Neuron (in vitro differentiated cells): Measurements from ENCODE around the gene IL4.
"Not testable (repeated sequence)": the region's sequence is repeated elsewhere in the genome, so short reads cannot be mapped to it uniquely, and the experiment has no call there.

Experiments used
- H2AFZ ChIP-seq: one replicate; pipeline ENCODE4 v1.6.1; 2013; ENCODE audit warnings: low read depth, mild to moderate bottlenecking, inconsistent platforms, low read length, moderate library complexity
- H3K27me3 ChIP-seq: one replicate; pipeline ENCODE4 v1.6.1; 2013; ENCODE audit warnings: low read length; ENCODE audit not compliant: insufficient read depth
- H3K36me3 ChIP-seq: one replicate; pipeline ENCODE4 v1.6.1; 2013; ENCODE audit warnings: low read length; ENCODE audit not compliant: insufficient read depth
- H3K4me1 ChIP-seq: one replicate; pipeline ENCODE4 v1.6.1; 2013; ENCODE audit warnings: low read length; ENCODE audit not compliant: insufficient read depth
- H3K4me3 ChIP-seq: 2 replicates; pipeline ENCODE4 v1.5.1; 2013; ENCODE audit warnings: mild to moderate bottlenecking, low read length, moderate library complexity
- H3K9me3 ChIP-seq: one replicate; pipeline ENCODE4 v1.6.1; 2013; ENCODE audit warnings: low read length

The IL4 gene

GRCh38 chr5:132673939-132674630 lies at the start of gene IL4:
IL4 (plus strand) TSS chr5:132673989; CDS start chr5:132674051, 62 bp downstream.
- no peak within 1 kb of the TSS for H3K4me3 ChIP-seq
- no peaks in the 10 kb centered on the region for H3K9me3 ChIP-seq
- H2AFZ ChIP-seq = no peak within 1 kb of the TSS
- peaks cover 6% of the 10 kb centered on the region for H3K27me3 ChIP-seq
- H3K36me3 ChIP-seq = no peaks in the 10 kb centered on the region
- no peaks in the 10 kb centered on the region for H3K4me1 ChIP-seq

- H3K4me3 ChIP-seq = no peak overlapping the region
Measured at GRCh38 chr5:132627470-132627869, 46.3 kb upstream of the IL4 start.

GRCh38 chr5:132628814-132629213 lies 45.0 kb upstream of the IL4 start:
- no peak overlapping the region for H3K4me3 ChIP-seq
- no peak overlapping the region for H2AFZ ChIP-seq
- H3K27me3 ChIP-seq = no peaks in the 10 kb centered on the region
- H3K9me3 ChIP-seq = no peaks in the 10 kb centered on the region
- no peaks in the 10 kb centered on the region for H3K36me3 ChIP-seq
- H3K4me1 ChIP-seq = no peaks in the 10 kb centered on the region

More at GRCh38 chr5:132627470-132627869, 46.3 kb upstream of the IL4 start:
- Histone ChIP-seq H3K9me3 (no peaks in the 10 kb centered on the region), H3K27me3 (no peaks in the 10 kb centered on the region), H2AFZ (no peak overlapping the region), H3K36me3 (no peaks in the 10 kb centered on the region), H3K4me1 (no peaks in the 10 kb centered on the region)

- Histone ChIP-seq H2AFZ (no peak overlapping the region), H3K27me3 (no peaks in the 10 kb centered on the region), H3K36me3 (no peaks in the 10 kb centered on the region), H3K9me3 (no peaks in the 10 kb centered on the region), H3K4me3 (no peak overlapping the region), H3K4me1 (no peaks in the 10 kb centered on the region)
Measured at GRCh38 chr5:132629230-132629944, 44.4 kb upstream of the IL4 start.

GRCh38 chr5:132633587-132633986 lies 40.2 kb upstream of the IL4 start:
- not testable (repeated sequence) for H3K27me3 ChIP-seq, H3K36me3 ChIP-seq, H2AFZ ChIP-seq, H3K4me3 ChIP-seq, H3K4me1 ChIP-seq, H3K9me3 ChIP-seq

GRCh38 chr5:132635873-132636272 lies 37.9 kb upstream of the IL4 start:
- Histone ChIP-seq H3K9me3 (no peaks in the 10 kb centered on the region), H2AFZ (no peak overlapping the region), H3K4me1 (no peaks in the 10 kb centered on the region), H3K36me3 (peaks cover 2% of the 10 kb centered on the region), H3K4me3 (no peak overlapping the region), H3K27me3 (no peaks in the 10 kb centered on the region)

GRCh38 chr5:132637241-132637640 lies 36.5 kb upstream of the IL4 start:
- Histone ChIP-seq H3K36me3 (peaks cover 2% of the 10 kb centered on the region), H2AFZ (no peak overlapping the region), H3K4me1 (no peaks in the 10 kb centered on the region)

GRCh38 chr5:132639706-132640130 lies 34.1 kb upstream of the IL4 start:
- Histone ChIP-seq H3K27me3 (no peaks in the 10 kb centered on the region), H3K36me3 (peaks cover 2% of the 10 kb centered on the region), H2AFZ (no peak overlapping the region), H3K4me3 (no peak overlapping the region), H3K9me3 (no peaks in the 10 kb centered on the region), H3K4me1 (no peaks in the 10 kb centered on the region)

More at GRCh38 chr5:132637241-132637640, 36.5 kb upstream of the IL4 start:
- no peaks in the 10 kb centered on the region for H3K27me3 ChIP-seq
- no peaks in the 10 kb centered on the region for H3K9me3 ChIP-seq
- H3K4me3 ChIP-seq = no peak overlapping the region

- H3K27me3 ChIP-seq = no peaks in the 10 kb centered on the region
- no peaks in the 10 kb centered on the region for H3K9me3 ChIP-seq
- no peak overlapping the region for H2AFZ ChIP-seq
- H3K36me3 ChIP-seq = peaks cover 2% of the 10 kb centered on the region
- H3K4me3 ChIP-seq = no peak overlapping the region
- no peaks in the 10 kb centered on the region for H3K4me1 ChIP-seq
Measured at GRCh38 chr5:132640613-132641012, 33.2 kb upstream of the IL4 start.

- no peak overlapping the region for H3K4me3 ChIP-seq
- H3K27me3 ChIP-seq = no peaks in the 10 kb centered on the region
- no peak overlapping the region for H2AFZ ChIP-seq
- H3K4me1 ChIP-seq = no peaks in the 10 kb centered on the region
- peaks cover 2% of the 10 kb centered on the region for H3K36me3 ChIP-seq
- no peaks in the 10 kb centered on the region for H3K9me3 ChIP-seq
Measured at GRCh38 chr5:132641241-132641723, 32.5 kb upstream of the IL4 start.

GRCh38 chr5:132641841-132642240 lies 31.9 kb upstream of the IL4 start:
- no peaks in the 10 kb centered on the region for H3K4me1 ChIP-seq
- no peaks in the 10 kb centered on the region for H3K9me3 ChIP-seq
- H2AFZ ChIP-seq = no peak overlapping the region
- H3K36me3 ChIP-seq = peaks cover 2% of the 10 kb centered on the region
- H3K27me3 ChIP-seq = no peaks in the 10 kb centered on the region
- H3K4me3 ChIP-seq = no peak overlapping the region

- Histone ChIP-seq H2AFZ (no peak overlapping the region), H3K4me3 (no peak overlapping the region), H3K27me3 (no peaks in the 10 kb centered on the region), H3K9me3 (no peaks in the 10 kb centered on the region), H3K4me1 (no peaks in the 10 kb centered on the region), H3K36me3 (peaks cover 2% of the 10 kb centered on the region)
Measured at GRCh38 chr5:132644177-132644576, 29.6 kb upstream of the IL4 start.

GRCh38 chr5:132646583-132647266 lies 27.1 kb upstream of the IL4 start:
- Histone ChIP-seq H2AFZ (no peak overlapping the region), H3K27me3 (no peaks in the 10 kb centered on the region)

More at GRCh38 chr5:132646583-132647266, 27.1 kb upstream of the IL4 start:
- Histone ChIP-seq H3K36me3 (no peaks in the 10 kb centered on the region), H3K4me1 (no peaks in the 10 kb centered on the region), H3K9me3 (no peaks in the 10 kb centered on the region), H3K4me3 (no peak overlapping the region)
